HG03135 (cell line): Measurements from ENCODE around the gene HOTAIR.

Source experiments
- ATAC-seq: cut with Tn5 transposase; IDR thresholded peaks from one replicate; pipeline ENCODE4 v1.9.1; 2021; ENCODE audit warnings: mild to moderate bottlenecking, moderate library complexity; ENCODE audit not compliant: unreplicated experiment

Gene HOTAIR

GRCh38 chr12:53950437-53950773 is 24.3 kb downstream of the HOTAIR start:
- no peak for ATAC-seq

- ATAC-seq, result no peak
These were observed 24.9 kb downstream of the HOTAIR start for GRCh38 chr12:53949631-53950436.

DNA sequence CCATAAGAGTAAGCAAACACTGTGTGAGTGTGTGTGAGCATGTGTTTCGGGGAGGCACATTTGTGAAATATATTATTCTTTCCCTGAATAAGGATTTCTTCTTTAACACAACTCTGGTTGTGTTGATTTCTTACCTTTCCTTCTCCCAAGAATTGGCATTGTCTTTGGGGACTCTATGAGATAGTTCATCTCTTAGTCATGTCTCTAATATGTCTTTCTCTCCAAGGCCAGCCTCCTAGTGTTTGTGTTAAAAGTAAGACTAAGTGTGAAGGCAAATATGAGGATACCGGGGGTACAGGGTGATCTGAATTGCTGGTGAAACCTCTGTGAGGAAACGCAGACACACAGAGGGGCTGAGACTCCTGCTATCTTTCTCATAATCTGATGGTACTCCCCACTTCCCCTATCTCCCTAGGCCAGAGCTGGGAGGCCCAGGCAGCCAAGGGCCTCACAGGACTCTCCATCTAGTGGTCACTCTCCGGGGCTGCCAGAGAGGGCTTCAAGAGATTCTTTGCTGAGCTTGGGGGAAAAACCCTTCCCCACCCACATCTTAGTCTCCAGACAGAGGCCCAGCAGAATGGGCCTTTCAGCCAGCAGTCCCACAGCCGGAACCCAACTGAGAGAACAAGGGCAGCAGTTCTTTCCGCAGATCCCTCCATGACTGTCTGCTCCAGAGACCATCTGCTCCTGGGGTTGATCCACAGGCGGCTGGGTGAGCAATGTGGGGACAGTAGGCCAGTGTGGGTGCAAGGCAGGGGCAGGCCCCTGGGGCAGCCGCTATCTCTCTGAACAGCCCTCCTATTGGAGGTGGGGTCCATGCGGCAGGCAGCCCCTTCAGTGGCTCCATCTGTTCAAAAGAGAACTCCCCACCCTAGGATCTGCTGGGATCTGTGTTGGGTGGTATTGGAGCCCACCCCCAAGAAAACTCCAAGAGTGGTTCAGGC is 25.8 kb downstream of the HOTAIR start:
- no peak for ATAC-seq

- ATAC-seq, result no peak
These were observed 27.0 kb downstream of the HOTAIR start for GRCh38 chr12:53947743-53948142.

GRCh38 chr12:53944907-53945847 is 29.6 kb downstream of the HOTAIR start:
- ATAC-seq, result no peak

GRCh38 chr12:53944209-53944608 is 30.5 kb downstream of the HOTAIR start:
- ATAC-seq, result no peak

DNA sequence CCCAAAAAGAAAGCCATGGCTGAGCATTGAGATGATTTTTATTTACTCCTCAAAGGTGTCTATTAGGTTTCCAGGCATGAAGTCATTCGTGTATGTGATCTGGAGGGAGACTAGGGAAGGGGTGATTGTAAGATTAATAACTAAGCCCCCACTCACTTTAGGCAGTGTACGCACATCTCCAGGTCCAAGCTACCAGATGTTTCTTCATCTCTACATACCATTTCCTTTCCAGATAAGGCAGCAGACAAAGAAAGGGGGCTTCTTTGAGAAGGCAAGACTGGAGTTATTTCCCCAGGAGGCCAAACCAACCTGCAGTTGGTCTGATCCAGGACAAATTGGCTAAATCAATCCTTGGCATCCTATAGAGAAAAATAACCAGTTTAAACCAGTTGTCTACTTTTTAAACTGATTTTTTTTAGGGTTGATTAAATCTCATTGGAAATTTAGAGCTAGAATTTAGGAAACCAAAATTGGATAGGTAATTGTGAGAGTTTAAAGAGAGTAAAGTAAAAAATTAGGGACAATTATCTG is 32.2 kb downstream of the HOTAIR start:
- no peak for ATAC-seq

DNA sequence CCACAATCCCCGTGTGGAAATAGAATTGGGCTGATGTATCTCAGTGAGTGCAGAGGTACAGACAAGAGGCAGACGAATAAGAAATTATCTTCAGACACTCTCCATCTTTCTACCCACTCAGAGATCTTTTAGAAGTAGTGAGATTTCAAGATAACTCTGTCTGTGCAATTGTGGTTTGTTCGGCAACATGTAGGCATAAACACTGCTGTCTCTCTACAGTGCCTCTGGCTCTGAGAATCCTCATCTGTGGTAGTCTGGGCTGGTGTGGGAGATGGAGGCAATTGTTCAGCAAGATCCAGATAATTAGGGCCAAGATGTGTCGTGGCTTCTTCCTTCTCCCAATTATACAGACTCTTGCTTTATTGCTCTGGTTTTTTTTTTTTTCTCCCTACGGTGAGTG is 33.0 kb downstream of the HOTAIR start:
- no peak for ATAC-seq

DNA sequence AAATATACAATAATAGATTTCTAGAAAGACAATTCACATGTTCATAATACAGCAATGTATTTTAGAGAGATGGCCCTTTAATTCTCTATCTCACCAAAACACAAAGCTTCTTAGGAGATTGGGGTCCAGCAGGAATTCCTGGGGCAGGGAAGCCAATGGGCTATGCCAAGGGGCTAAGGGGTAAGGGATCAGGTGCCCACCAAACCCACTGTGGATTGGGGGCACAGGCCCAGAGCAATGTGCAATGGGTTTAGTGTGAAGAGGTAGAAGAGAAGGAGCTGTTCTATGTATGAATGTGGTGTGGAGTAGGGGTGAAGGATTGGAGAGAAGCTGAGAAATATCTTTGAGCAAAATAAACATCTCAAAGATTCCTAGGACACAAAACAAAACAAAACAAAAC is 33.6 kb downstream of the HOTAIR start:
- no peak for ATAC-seq

DNA sequence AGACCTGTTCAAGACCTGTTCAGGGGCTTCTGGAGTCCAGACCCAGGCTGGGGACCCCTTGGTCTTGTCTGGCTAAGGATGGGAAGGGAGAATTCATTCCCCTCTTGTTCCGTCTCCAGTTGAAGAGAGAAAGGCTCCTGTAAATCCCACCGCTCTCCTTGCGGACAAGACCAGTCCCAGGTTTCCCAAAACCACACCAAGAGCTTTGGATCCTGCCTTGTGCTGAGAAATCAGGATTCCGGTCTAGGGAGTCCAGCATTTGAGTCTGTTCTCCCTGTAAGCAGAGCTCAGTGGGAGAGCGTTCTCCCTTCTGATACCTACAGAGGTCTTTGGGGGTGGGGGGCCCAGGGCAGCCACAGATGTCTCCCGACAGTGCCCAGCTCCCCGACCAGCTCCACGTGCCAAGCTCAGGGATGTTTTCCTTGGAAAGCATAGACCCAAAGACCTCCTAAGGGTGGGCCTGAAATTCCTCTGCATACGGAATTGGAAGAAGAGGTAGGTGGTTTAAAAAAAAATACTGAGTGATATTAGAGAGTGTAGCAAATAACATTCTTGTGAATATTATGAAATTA is 34.2 kb downstream of the HOTAIR start:
- no peak for ATAC-seq

DNA sequence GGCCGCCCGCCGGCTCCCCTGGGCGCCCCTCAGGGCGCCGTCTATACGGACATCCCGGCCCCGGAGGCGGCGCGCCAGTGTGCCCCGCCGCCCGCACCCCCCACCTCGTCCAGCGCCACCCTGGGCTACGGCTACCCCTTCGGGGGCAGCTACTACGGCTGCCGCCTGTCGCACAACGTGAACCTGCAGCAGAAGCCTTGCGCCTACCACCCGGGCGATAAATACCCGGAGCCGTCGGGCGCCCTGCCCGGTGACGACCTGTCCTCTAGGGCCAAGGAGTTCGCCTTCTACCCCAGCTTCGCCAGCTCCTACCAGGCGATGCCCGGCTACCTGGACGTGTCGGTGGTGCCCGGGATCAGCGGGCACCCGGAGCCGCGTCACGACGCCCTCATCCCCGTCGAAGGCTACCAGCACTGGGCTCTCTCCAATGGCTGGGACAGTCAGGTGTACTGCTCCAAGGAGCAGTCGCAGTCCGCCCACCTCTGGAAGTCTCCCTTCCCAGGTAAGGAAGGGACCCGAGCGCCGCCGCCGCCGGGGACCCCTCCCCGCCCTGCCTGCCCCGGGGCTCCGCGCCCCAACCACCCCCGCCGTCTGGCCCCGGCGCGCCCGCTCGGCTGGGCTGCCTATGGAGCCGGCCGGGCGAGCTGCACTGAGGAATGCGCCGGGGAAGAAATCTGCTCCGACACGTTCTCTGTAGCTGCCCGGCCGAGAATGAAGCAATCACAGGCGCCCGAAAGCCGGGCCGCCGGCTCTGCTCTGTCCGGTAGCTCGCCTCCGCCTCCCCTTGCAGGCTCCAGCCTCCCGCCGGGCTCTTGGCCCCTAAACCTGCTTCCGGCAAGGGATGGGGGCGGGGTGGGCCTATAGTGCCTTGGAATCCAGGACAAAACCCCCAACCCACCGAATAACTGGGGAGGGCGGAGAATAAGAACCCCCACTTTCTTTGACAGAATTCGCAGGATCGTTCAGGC is 35.3 kb downstream of the HOTAIR start:
- ATAC-seq, result no peak

- no peak for ATAC-seq
These were observed 36.2 kb downstream of the HOTAIR start, which contains the start of gene HOXC13 for GRCh38 chr12:53938326-53939140. Gene HOXC13 (plus strand): TSS chr12:53938831. CDS start chr12:53938907, 76 bp downstream.

DNA sequence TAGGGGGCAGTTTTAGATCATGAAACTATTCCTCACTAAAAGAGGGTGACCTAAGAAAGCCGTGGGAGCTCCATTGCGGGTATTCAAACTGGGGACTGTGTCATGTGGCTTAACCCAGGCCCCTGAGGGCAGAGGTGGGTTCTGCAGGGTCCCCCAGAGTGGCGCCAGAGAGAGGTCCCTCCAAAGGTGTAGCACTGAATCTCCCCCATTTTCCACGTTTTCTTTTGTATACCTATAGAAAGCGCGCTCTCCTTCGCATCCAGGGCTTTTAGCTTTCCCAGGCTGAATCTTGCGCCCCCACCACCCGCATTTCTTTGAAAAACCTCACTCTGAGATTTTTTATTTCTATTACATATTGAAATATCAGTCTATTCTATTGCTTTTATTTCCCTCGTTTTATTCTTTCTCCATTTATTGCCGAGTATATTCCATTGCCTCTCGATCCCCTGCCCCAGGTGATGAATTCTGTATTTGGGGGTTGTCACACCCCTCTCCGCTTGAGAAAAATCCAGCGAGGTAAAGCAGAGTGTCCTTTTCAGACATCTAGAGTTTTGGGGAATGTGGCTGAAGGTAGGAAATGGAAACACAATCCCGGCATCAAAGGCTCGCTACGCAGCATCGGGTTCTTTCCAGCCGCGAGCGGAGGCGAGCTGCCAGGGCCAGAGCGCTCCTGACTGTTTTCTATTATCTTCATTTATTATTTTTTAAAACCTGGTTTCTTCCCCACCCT is 37.0 kb downstream of the HOTAIR start:
- no peak for ATAC-seq

DNA sequence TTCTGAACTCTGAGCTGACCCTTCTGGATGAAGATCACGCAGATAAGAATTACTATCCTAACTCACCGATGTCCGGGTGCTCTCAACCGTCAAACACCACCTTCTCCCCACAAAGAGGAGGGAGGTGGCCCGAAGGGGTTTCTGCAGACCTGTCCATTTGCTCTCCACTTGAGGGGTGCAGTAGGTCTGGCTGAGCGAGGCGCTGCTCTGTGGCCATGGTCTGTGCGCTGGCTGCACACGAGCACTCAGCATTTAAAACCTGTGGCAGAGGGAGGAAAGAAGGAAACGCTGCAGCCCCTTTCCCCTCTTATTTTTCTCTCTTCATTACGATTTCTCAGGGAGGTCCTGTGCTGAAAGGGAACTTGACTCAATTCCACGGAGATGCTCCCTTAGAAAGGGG is 37.7 kb downstream of the HOTAIR start:
- no peak for ATAC-seq

GRCh38 chr12:53935383-53936341 is 39.1 kb downstream of the HOTAIR start:
- no peak for ATAC-seq

GRCh38 chr12:53932915-53933314 is 41.8 kb downstream of the HOTAIR start:
- no peak for ATAC-seq
